ENCODE results near the gene ABCA4. TPM values are rescaled to one million over a fixed set of nuclear protein-coding genes. Genes with fewer than 3 reads are reported as not detected.
"Not testable (repeated sequence)": the region's sequence is repeated elsewhere in the genome, so short reads cannot be mapped to it uniquely, and the experiment has no call there.

Gene ABCA4
- total RNA-seq: 0.11 TPM
- long read RNA-seq: 0 reads

DNA sequence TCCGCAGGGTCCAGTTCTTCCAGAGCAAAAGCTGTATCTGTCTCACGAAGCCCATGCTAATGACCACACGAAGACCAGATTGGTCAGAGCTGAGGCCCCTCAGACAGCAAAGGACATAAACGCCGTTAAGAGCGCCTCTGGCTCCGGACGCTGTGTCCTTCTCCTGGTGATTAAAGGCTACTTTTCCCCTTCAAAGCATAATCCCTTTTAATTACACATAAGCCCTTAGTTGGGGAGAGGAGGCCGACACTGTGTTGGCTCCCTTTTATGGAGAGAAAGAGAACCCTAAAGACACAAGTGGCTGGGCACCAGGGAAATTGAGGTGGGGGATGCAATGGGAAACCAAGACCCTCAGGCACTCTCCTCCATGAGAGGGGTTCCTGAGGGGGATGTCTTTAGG lies at the start of gene ABCA4:
Gene ABCA4 (minus strand): TSS at position 158 of the 400 bp plus-strand sequence. CDS start 103 bp downstream, at position 55.
- no peak for ATAC-seq
- intact Hi-C loops (cut with DNase I): no loop called here
- DNase-seq (ENCODE audit: missing footprints): no peak

DNA sequence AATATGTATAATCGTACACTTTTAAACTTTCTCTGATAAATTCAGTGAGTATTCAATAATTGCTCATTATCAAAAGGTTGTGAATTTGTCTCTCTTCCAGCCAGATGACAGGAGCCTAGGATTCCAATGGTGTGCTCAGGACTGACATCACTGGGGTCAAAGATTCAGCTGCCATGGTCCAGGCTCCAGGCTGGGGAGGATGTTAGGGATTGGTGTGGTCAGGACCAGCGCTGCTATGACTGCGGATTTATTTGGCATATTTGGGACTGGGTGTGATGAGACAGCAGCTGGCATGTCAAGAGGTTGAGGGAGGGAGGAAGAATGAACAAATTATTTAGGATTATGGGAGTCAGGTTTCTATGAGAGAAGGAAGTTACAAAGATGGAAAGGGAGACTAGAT lies 48.2 kb upstream of the ABCA4 start:
- intact Hi-C loops (cut with DNase I): no loop called here
- ATAC-seq (no peak), DNase-seq (ENCODE audit: missing footprints) (no peak)

DNA sequence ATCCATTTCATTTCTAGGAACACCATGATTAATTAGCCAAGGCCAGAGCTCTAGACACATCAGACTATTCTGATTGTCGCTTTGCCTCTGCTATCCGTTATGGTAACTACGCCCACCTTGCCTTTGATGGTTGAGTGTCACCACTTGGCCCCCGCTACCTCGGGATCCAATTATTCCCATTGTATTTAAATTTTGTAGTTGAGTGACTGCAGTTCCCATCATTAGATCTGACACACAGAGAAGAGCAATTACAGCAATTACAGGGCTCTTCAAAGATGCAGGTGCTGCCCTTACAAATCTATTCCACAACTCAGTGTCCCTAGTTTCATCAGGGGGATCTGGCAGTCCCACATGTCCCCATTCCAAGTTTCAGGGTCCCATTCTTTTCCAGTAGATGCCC lies 44.9 kb upstream of the ABCA4 start:
- intact Hi-C loops (cut with DNase I): no loop called here

DNA sequence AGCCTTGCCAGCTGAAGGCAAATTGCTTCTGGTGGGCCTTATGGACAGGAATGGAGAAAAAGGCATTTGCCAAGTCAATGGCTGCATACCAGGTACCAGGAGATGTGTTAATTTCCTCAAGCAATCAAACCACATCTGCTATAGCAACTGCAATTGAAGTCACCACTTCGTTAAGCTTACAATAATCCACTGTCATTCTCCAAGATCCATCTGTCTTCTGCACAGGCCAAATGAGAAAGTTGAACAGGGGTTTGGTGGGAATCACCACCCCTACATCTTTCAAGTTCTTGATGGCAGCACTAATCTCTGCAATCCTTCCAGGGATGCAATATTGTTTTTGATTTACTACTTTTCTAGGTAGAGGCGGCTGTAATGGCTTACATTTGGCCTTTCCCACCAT lies 43.9 kb upstream of the ABCA4 start:
- not testable (repeated sequence) for DNase-seq (ENCODE audit: missing footprints); ATAC-seq
- intact Hi-C loops (cut with DNase I): loop anchor here (5.0 kb wide), 1 partner anchor 93 kb away; no protein-coding TSS in a partner anchor

More for the DNA sequence above, 44.9 kb upstream of the ABCA4 start:
- no peak for ATAC-seq
- no peak for DNase-seq (ENCODE audit: missing footprints)

DNA sequence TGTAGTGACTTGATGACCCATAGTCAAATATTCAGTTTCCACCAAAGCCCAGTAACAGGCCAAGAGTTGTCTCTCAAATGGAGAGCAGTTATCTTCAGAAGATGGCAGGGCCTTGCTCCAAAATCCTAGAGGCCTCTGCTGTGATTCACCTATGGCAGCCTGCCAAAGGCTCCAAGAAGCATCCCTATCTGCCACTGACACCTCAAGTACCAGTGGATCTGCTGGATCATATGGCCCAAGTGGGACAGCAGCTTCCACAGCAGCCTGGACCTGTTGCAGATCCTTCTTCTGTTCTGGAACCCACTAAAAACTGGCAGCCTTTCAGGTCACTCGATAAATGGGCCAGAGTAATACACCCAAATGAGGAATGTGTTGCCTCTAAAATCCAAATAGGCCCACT lies 43.2 kb upstream of the ABCA4 start:
- intact Hi-C loops (cut with DNase I): loop anchor here (5.0 kb wide), 1 partner anchor 92 kb away; no protein-coding TSS in a partner anchor
- not testable (repeated sequence) for DNase-seq (ENCODE audit: missing footprints); ATAC-seq

DNA sequence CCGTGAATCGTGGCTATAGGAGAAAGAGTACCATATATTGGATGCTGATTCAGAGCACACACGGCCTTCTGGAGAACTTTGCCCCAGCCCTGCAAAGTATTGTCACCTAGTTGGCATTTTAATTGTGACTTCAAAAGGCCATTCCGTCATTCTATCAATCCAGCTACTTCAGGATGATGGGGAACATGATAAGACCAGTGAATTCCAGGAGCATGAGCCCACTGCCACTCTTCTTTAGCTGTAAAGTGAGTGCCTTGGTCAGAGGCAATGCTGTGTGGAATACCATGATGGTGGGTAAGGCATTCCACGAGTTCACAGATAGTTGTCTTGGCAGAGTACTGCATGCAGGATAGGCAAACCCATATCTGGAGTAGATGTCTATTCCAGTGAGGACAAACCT lies 42.3 kb upstream of the ABCA4 start:
- not testable (repeated sequence) for ATAC-seq; DNase-seq (ENCODE audit: missing footprints)
- intact Hi-C loops (cut with DNase I): loop anchor here (5.0 kb wide), 1 partner anchor 91 kb away; no protein-coding TSS in a partner anchor

DNA sequence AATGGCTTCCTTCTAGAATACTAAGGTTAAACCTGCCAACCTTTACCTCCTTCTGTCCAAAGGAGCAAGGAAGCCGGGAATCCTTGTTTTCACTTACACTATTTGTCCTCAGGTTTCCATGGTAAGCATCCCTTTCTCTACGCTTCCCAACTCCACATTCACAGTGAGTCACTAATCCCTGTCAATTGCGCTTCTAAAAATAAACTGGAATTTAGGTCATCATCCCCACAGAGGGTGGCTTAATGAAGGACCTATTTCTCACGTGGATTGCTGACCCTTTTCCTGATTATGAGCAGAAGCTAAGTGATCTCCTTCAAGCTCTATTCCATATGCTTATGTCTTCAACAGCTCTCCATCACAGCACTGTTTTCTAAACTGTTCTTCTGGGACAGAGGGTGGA lies 39.9 kb upstream of the ABCA4 start:
- intact Hi-C loops (cut with DNase I): loop anchor here (5.0 kb wide), 1 partner anchor 89 kb away; no protein-coding TSS in a partner anchor
- no peak for DNase-seq (ENCODE audit: missing footprints)
- ATAC-seq: peak; percentile 71

DNA sequence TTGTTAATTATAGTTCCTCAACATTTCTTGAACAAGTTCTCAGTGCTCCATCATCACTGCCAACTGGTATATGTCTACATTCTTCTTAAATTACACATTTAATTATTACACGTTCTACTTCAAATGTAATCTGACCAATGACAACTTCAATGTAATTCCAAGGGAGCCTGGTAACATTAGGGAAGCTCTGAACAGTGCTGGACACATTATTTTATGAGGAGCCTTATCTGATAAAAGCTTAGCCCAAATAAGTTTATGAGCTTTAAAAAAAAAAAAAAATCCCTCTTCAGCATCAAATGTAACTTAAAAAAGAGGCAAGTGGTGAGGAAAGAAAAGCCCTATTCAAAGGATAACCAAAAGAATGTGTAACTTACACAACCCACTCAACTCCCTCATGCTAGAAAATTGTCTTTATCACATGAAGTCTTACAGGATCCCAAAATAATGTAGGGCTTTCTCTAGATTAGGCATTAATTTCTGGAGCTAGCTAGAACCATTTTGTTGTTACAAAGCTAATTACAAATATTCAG lies 35.2 kb upstream of the ABCA4 start:
- intact Hi-C loops (cut with DNase I): no loop called here
- ATAC-seq (no peak), DNase-seq (ENCODE audit: missing footprints) (no peak)

DNA sequence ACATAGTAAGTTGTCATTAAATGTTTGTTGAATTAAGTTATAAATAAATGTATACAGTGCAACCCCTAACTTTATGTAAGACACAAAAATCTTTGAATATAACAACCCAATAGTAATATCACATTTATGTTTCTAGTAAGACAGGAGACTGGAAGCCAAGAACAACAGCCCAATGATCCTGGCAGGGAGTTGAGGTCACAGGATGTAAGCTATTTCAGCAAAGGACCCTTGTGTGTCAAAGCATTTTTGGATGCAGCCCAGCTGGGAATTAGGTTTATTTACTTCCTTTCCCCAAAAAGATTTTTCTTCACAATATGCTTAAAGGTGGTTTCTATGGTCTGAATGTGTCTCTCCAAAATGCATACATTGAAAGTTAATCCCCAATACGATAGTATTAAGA lies 34.0 kb upstream of the ABCA4 start:
- DNase-seq (ENCODE audit: missing footprints) (no peak), ATAC-seq (no peak)
- intact Hi-C loops (cut with DNase I): no loop called here

DNA sequence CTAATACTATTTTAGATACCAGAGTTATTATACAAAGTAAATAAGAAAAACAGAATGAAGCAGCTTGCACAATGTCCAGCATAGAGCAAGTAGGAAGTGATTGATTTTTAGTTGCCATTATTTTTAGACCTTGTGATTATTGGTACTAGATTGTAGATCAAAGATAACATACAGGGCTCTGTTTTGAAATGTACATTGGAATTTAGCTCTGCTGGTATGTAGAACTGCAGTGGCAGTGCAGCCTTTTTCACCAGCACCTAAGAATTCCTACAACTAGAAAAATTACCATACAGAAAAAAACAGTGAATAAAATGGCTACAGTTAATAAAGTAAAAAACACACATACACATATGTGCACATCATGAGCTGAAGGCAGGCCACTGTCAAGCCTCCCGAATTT lies 32.2 kb upstream of the ABCA4 start:
- DNase-seq (ENCODE audit: missing footprints) (no peak), ATAC-seq (no peak)
- intact Hi-C loops (cut with DNase I): no loop called here

DNA sequence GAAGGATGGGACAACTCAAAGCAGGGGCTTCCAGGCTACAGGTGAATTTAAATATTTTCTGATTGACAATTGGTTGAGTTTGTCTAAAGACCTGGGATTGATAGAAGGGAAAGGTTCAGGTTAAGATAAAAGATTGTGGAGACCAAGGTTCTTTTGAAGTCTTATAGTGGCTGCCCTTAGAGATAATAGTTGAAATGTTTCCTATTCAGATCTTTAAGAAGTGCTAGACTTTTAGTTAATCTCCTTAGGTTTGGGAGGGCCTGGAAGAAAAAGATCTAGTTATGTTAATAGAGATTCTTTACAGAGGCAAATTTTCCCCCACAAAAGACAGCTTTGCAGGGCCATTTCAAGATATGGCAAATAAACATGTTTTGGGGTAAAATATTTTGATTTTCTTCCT lies 28.2 kb upstream of the ABCA4 start:
- intact Hi-C loops (cut with DNase I); ATAC-seq; DNase-seq (ENCODE audit: missing footprints): not testable (repeated sequence)

DNA sequence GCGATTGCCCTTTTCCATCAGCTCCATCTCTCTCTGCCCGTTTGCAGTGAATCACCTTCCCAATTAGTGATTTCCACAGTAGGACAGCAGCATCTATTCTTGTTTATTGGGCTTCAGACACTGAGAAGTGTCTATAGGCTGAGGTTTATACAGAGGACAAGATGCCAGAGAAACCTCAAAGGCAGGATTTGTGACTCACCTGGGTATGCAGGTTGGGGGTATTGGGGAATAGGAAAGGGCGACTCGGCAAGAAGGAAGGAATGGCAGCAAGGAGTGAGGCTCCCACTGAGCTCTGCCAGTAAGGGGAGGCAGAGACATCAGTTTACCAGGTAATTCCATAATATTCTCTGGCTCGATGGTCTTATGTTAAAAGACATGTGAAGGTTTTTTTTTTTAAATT lies 25.3 kb upstream of the ABCA4 start:
- intact Hi-C loops (cut with DNase I): no loop called here
- ATAC-seq (no peak), DNase-seq (ENCODE audit: missing footprints) (no peak)

DNA sequence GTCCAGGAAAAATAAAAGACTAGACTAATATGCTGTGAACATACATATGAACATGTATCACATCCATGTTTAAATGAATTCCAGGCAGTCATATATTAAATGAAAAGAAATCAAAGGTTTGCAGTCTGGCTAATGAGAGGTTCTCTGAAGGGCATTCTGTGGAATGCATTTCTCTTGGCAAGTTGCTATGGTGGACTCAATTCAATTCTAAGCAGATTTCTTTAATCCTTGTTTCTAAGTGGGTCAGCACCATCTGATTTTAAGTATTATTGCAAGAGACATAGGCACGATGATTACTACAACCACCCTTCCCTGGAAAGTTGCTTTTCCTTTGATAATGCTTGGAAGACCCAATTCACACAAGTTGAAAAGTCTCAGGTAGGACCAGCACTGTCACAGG lies 23.9 kb upstream of the ABCA4 start:
- DNase-seq (ENCODE audit: missing footprints) (no peak), ATAC-seq (no peak)
- intact Hi-C loops (cut with DNase I): no loop called here

DNA sequence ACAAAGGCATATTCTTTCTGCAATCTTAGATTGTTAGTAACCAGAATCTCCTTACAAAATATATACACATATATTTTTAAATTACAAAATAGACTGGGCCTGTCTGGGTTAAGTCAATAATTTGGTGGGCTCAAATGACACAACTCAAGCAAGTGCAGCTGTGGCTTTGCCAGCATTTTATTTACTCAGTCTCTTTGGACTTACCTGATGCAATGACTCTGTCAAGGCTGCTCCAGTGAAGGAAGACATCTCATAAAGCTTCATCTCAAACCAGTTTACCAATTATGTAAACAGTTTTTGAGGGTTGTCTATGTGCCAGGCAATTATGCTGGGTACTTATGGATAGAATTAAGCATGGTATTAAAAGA lies 22.8 kb upstream of the ABCA4 start:
- DNase-seq (ENCODE audit: missing footprints) (no peak), ATAC-seq (no peak)
- intact Hi-C loops (cut with DNase I): no loop called here

DNA sequence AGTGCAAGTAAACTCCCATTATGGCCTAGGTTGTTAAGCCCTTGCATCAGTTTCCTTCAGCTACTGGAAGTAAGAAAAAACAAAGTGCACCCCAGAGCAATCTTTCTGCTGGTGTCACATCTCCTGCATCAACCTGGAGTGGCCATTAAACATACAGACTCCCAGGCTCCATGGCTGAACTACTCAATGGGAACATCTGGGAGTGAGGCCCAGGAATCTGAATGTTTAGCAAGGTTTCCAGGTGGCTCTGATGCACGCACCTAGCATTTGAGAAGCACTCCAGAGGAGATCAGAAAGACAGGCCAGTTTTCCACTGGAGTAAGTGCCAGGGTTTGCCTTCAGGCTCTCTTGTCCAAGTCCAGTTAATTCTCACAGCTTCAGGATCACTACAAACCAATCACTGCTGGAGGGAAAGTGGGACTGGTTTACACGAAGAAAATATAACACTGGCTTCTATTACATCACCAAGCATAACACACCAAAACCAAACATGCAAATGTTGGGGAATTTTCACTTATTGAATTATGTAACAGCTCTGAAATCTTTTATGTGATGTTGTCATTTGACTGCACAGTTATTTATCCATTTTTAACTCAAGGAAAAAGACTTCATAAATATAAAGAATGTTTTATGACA lies 22.3 kb upstream of the ABCA4 start:
- no peak for DNase-seq (ENCODE audit: missing footprints)
- intact Hi-C loops (cut with DNase I): no loop called here
- ATAC-seq: no peak

DNA sequence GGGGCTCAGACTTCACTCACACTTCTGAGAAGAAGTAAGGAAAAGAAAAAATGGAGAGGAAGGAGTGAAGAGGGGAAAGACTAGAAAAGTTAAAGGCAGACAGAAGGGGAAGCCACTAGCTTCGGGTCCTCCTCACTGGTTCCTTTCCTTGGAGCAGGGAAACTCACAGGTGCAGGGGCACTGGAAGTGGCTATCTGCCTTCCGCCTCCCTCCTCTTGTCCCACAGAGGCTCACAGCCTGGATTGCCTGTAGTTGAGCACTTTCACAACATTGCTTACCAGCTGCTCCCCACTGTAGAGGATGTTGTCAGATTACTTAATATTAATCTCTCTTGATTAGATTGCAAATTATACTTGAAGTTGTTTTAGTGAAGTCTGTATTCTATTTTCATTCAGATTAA lies 21.6 kb upstream of the ABCA4 start:
- intact Hi-C loops (cut with DNase I): no loop called here
- DNase-seq (ENCODE audit: missing footprints) (no peak), ATAC-seq (peak; percentile 88)

DNA sequence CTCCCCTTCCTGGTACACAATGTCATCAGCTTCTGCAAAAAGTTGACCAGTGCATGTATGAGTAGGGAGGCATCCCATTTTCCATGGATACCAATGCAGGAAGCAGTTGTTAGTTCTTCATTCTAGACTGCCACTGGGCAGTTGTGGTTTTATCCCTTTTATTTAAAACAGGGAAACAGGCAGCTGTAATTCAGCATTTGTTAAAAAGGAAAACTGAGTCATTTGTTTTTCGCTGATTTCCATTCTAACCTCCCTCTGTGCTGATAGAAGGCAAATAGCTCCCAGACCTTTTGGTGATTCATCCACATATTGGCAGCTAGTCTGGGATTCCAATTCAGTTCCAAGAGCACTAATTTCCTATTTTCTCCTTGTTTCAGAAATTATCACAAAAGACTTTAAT lies 21.1 kb upstream of the ABCA4 start:
- ATAC-seq (peak; percentile 37), DNase-seq (ENCODE audit: missing footprints) (no peak)
- intact Hi-C loops (cut with DNase I): no loop called here

DNA sequence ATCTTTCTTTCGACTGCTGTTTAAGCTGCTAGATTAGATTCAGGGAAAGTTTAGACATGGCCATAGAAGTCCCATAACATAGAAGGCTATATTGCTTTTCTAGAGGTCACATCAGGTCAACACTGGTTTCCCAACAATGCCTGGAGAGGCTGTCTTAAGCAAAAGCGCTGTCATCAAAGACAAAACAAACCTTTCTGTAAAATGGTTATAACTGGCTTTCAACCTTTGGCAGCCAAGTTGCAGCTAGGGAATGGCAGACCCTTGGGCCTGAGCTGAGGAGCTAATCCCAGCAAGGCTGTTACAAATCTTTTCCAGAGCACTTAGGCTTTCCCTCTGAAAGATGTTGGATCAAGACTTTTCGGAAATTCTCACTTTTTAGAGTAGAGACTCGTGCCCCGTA lies 11.2 kb upstream of the ABCA4 start:
- intact Hi-C loops (cut with DNase I): no loop called here
- ATAC-seq: no peak
- DNase-seq (ENCODE audit: missing footprints): no peak

DNA sequence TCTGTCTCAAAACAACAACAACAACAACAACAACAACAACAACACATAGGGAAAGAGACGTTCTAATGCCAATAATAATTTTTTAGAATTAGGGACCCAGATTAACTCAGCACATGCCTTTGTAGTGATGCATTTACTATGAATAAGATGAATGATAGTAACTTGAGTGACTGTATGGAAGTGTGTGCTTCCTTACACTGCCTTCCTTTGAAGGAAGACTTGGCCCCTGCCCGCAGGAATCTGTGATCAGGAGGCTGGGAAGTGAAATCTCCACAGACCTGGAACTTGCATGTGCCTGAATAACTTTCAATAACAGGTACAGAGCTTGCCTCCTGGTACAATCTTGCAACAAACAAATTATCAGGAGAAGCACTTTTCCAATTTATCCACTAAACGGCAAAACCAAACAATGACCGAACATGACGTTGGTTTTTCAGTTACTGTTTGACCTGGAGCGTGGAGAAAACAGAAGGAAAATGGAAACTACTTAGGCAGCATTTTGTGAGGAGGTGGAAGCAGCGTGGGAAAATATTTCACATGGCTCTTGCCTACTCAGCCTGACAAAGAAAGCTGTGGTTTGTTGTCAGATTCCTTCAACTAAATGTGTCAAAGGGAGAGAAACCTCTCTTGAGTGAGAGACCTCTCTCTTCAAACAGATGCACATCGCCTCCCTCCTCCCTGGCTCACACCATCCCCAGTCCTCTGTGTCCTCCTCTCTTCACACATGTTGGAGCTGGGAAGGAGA lies 10.1 kb upstream of the ABCA4 start:
- DNase-seq (ENCODE audit: missing footprints): no peak
- intact Hi-C loops (cut with DNase I): no loop called here
- no peak for ATAC-seq

DNA sequence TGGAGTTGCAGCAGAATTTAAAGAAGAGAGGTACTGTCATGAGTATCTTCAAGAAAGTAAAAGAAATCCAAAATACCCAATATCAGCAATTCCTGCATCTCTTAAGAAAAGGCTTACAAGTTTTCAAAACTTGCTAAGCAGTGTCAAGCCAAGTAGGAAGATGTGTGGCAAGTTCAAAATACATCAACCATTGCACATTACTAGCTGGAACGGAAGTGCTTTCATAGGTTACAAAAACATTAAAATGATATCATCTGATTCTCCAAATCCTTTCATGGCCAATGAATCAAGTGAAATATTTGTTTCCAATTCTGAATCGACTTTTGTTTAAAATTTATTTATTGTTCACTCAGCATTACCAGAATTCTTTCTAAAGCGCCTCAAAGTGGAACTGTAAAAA lies 5.7 kb upstream of the ABCA4 start:
- no peak for DNase-seq (ENCODE audit: missing footprints)
- intact Hi-C loops (cut with DNase I): no loop called here
- ATAC-seq: no peak
